Measurements from ENCODE around the gene SLC2A13.

DNA sequence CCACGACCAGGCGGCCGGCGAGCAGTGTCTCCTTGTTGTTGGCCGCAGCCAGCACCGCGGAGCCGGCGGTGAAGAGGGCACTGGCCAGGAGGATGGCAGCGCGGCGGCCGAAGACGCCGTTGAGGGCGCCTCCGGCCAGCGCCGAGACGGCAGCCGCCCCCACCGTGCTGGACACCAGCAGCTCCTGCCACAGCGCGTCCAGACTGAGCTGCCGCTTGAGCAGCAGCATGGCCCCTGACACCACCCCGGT, 691 bp downstream of the SLC2A13 start:
- TF ChIP-seq, protein P1, sequence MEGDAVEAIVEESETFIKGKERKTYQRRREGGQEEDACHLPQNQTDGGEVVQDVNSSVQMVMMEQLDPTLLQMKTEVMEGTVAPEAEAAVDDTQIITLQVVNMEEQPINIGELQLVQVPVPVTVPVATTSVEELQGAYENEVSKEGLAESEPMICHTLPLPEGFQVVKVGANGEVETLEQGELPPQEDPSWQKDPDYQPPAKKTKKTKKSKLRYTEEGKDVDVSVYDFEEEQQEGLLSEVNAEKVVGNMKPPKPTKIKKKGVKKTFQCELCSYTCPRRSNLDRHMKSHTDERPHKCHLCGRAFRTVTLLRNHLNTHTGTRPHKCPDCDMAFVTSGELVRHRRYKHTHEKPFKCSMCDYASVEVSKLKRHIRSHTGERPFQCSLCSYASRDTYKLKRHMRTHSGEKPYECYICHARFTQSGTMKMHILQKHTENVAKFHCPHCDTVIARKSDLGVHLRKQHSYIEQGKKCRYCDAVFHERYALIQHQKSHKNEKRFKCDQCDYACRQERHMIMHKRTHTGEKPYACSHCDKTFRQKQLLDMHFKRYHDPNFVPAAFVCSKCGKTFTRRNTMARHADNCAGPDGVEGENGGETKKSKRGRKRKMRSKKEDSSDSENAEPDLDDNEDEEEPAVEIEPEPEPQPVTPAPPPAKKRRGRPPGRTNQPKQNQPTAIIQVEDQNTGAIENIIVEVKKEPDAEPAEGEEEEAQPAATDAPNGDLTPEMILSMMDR (IDR thresholded peaks at IDR 0.05) = no peak
- no peak for TF ChIP-seq POLR2A (IDR thresholded peaks at IDR 0.05)
